ENCODE data around the gene PON2. TPM values are rescaled to one million over a fixed set of nuclear protein-coding genes. Genes with fewer than 3 reads are reported as not detected.

Gene PON2
- total RNA-seq, 2 donors from 2014 or later, result 62.0 to 108 TPM

DNA sequence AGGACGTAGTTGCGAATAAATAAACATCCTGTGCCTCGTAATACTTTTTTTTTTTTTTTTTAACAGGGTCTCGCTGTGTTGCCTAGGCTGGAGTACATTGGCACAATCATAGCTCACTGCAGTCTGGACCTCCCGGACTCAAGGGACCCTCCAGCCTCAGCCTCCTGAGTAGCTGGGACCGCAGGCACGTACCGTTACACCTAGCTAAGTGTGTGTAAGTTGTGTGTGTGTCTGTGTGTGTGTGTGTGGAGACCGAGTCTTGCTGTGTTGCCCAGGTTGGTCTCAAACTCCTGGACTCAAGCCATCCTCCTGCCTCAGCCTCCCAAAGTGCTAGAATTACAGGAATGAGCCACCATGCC, 573 bp upstream of the PON2 start:
- peak overlapping the region; percentile 77 to 96 (median 91) for H3K27ac ChIP-seq
- H3K4me1 ChIP-seq, result peaks cover 17% of the 10 kb centered on the region
- ATAC-seq (no peak), DNase-seq (peak in 1 of 4 donors; percentile 12)
- WGBS, 2 donors, result 49 to 50% methylated on average over 9 of the region's 9 CpGs
- no peaks in the 10 kb centered on the region for H3K9me3 ChIP-seq
- no peak for TF ChIP-seq POLR2A (IDR thresholded peaks at IDR 0.05)
- TF ChIP-seq, protein P1, sequence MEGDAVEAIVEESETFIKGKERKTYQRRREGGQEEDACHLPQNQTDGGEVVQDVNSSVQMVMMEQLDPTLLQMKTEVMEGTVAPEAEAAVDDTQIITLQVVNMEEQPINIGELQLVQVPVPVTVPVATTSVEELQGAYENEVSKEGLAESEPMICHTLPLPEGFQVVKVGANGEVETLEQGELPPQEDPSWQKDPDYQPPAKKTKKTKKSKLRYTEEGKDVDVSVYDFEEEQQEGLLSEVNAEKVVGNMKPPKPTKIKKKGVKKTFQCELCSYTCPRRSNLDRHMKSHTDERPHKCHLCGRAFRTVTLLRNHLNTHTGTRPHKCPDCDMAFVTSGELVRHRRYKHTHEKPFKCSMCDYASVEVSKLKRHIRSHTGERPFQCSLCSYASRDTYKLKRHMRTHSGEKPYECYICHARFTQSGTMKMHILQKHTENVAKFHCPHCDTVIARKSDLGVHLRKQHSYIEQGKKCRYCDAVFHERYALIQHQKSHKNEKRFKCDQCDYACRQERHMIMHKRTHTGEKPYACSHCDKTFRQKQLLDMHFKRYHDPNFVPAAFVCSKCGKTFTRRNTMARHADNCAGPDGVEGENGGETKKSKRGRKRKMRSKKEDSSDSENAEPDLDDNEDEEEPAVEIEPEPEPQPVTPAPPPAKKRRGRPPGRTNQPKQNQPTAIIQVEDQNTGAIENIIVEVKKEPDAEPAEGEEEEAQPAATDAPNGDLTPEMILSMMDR (IDR thresholded peaks at IDR 0.05), result no peak
- no peaks in the 10 kb centered on the region for H3K36me3 ChIP-seq (replicated peaks in 1 of 2; ENCODE audit: insufficient read depth in 1 of 2, low read depth in 2 of 2)
- intact Hi-C loops (cut with DNase I), result no loop called here
- no peaks in the 10 kb centered on the region for H3K27me3 ChIP-seq
- H3K4me3 ChIP-seq, result peak overlapping the region in 1 of 2 donors; percentile 70

DNA sequence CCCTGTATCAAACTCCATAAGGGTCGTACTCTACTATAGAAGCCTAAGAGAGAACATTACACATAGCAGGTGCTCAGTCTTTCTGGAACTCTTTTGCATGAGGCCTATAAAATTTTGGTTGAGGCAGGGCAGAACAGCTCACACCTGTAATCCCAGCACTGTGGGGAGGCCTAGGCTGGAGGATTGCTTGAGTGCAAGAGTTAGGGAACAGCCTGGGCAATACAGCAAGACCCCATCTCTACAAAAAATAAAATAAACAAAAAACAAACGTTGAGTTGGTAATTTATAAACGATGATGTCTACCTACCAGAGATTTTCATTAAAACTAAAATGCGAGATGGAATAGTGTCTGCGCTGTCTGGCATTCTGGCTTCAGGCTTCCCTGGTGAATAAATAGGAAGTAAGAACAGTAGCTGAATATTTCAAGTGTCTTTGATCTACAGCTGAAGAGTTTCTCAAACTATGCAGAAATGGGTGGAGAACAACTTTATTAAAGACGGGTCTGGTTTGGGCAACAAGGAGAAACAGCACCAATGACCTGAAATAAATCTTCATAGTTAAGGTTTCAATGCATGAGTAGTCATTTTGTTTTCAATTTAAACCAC, 774 bp downstream of the PON2 start:
- TF ChIP-seq, protein P1 (IDR thresholded peaks at IDR 0.05), result no peak
- TF ChIP-seq POLR2A (IDR thresholded peaks at IDR 0.05), result no peak
- no peak for DNase-seq
- Histone ChIP-seq H3K27ac (peak overlapping the region; percentile 77 to 96 (median 91)), H3K36me3 (replicated peaks in 1 of 2; ENCODE audit: insufficient read depth in 1 of 2, low read depth in 2 of 2) (no peaks in the 10 kb centered on the region), H3K4me3 (peak overlapping the region in 1 of 2 donors; percentile 70), H3K4me1 (peaks cover 17% of the 10 kb centered on the region), H3K9me3 (no peaks in the 10 kb centered on the region), H3K27me3 (no peaks in the 10 kb centered on the region)
- peak; percentile 4 for ATAC-seq
- intact Hi-C loops (cut with DNase I), result no loop called here
- WGBS, 2 donors, result 41 to 46% methylated on average over 6 of the region's 6 CpGs

DNA sequence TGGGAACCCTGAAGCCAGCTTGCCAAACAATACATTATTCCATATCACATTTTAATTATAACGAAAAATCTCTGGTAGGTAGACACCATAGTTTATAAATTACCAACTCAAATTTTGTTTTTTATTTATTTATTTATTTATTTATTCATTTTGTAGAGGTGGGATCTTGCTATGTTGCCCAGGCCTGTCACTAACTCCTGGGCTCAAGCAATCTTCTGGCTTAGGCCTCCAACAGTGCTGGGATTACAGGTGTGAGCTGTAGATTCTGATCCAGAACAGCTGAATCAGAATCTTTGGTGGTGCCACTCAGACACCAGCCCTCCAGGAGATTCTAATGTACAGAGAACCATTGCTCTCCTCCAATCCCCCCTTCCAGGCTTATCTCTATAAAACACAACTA, 1.7 kb downstream of the PON2 start:
- Histone ChIP-seq H3K4me1 (peaks cover 17% of the 10 kb centered on the region), H3K36me3 (replicated peaks in 1 of 2; ENCODE audit: insufficient read depth in 1 of 2, low read depth in 2 of 2) (no peaks in the 10 kb centered on the region), H3K9me3 (no peaks in the 10 kb centered on the region), H3K27me3 (no peaks in the 10 kb centered on the region), H3K4me3 (no peak overlapping the region), H3K27ac (no peak overlapping the region)
- DNase-seq (no peak), ATAC-seq (no peak)
- TF ChIP-seq POLR2A (IDR thresholded peaks at IDR 0.05), result no peak
- TF ChIP-seq, protein P1 (IDR thresholded peaks at IDR 0.05), result no peak
- 81 to 94% methylated on average over 1 of the region's 1 CpG for whole genome bisulfite sequencing, 2 donors
- intact Hi-C loops (cut with DNase I), result no loop called here

DNA sequence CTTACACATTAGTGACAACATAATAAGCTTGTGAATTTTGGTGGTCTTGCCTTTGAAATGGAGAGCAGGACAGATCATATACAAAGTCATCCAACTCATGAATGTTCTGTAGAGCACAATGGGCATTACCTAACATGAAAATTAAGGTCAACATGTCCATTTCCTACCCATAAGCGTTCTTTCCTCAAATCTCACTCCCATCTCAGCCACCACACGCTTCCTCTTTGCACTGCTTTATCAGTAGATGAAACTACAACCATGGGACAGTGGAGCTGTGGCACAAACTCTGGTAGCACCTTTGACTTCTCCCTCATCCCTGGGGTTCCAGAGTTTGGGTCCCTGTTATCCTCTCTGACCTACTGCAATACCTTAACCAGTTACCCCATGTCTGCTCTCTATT, 2.2 kb downstream of the PON2 start:
- intact Hi-C loops (cut with DNase I), result no loop called here
- DNase-seq, result no peak
- 84 to 86% methylated on average over 2 of the region's 2 CpGs for WGBS, 2 donors
- H3K4me1 ChIP-seq, result peaks cover 17% of the 10 kb centered on the region
- H3K9me3 ChIP-seq, result no peaks in the 10 kb centered on the region
- H3K27me3 ChIP-seq, result no peaks in the 10 kb centered on the region
- TF ChIP-seq, protein P1 (IDR thresholded peaks at IDR 0.05), result no peak
- no peak for TF ChIP-seq POLR2A (IDR thresholded peaks at IDR 0.05)
- no peaks in the 10 kb centered on the region for H3K36me3 ChIP-seq (replicated peaks in 1 of 2; ENCODE audit: insufficient read depth in 1 of 2, low read depth in 2 of 2)
- H3K4me3 ChIP-seq, result no peak overlapping the region
- H3K27ac ChIP-seq, result no peak overlapping the region
- ATAC-seq, result no peak

DNA sequence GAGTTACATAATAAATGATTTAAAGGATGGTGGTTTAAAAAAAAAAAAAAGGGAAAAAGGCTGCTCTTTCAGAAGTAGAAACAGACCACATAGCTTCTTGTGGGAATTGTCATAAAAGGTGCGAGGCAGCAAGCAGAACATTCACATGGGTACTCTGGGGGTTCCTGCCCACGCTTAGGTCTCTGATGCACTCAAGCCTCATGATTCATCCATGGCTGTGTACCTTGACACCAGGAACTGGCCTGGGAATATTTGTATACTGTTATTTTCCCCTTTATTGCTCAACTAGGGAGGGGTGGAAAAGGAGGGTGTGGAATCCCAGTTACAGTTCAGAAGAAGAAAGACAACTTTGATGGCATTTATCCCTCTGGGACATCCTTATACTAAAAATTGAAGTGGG, 4.0 kb downstream of the PON2 start:
- no peak overlapping the region for H3K4me3 ChIP-seq
- WGBS, 2 donors, result 88 to 95% methylated on average over 2 of the region's 2 CpGs
- ATAC-seq (no peak), DNase-seq (no peak)
- no peaks in the 10 kb centered on the region for H3K9me3 ChIP-seq
- H3K27me3 ChIP-seq, result no peaks in the 10 kb centered on the region
- TF ChIP-seq, protein P1 (IDR thresholded peaks at IDR 0.05), result no peak
- no peak for TF ChIP-seq POLR2A (IDR thresholded peaks at IDR 0.05)
- peaks cover 17% of the 10 kb centered on the region for H3K4me1 ChIP-seq
- no peaks in the 10 kb centered on the region for H3K36me3 ChIP-seq (replicated peaks in 1 of 2; ENCODE audit: insufficient read depth in 1 of 2, low read depth in 2 of 2)
- H3K27ac ChIP-seq, result no peak overlapping the region
- intact Hi-C loops (cut with DNase I), result no loop called here

Measured in body of pancreas (tissue), 4 donors.